Natural killer cell (primary cell): Measurements from ENCODE around the gene EPS15. TPM values are rescaled to one million over a fixed set of nuclear protein-coding genes. Genes with fewer than 3 reads are reported as not detected.

Experiments
- ATAC-seq, 3 donors: fragments of 150-1000 bp in 2 of 3; fragments of 200-7000 bp in 1 of 3; cut with Tn5 transposase; 1 replicate in 1 of 3; 2 replicates in 2 of 3; pipeline ENCODE4 v1.10.0; 2021; ENCODE audit warnings: mild to moderate bottlenecking in 2 of 3, moderate library complexity in 2 of 3
- DNase-seq, 2 donors: peaks; one replicate each; pipeline versions ENCODE4 v3.0.0 to v3.0.0-alpha.2; 2013 to 2021; ENCODE audit warnings: mixed read lengths in 1 of 2
- H3K27ac ChIP-seq: one replicate; pipeline ENCODE4 v1.5.1; 2013; ENCODE audit warnings: mild to moderate bottlenecking, low read length
- H3K27me3 ChIP-seq: one replicate; pipeline ENCODE4 v1.6.1; 2013; ENCODE audit warnings: low read length; ENCODE audit not compliant: control insufficient read depth, insufficient read depth
- H3K36me3 ChIP-seq: one replicate; pipeline ENCODE4 v1.6.1; 2013; ENCODE audit warnings: low read length; ENCODE audit not compliant: control insufficient read depth, insufficient read depth
- H3K4me1 ChIP-seq: one replicate; pipeline ENCODE4 v1.6.1; 2013; ENCODE audit warnings: low read length; ENCODE audit not compliant: control insufficient read depth, insufficient read depth
- H3K4me3 ChIP-seq: one replicate; pipeline ENCODE4 v1.5.1; 2013; ENCODE audit warnings: low read length
- H3K9me3 ChIP-seq: one replicate; pipeline ENCODE4 v1.6.1; 2013; ENCODE audit warnings: low read length; ENCODE audit not compliant: control insufficient read depth, insufficient read depth
- H3K27ac Mint-ChIP-seq, 2 donors: one replicate each; pipeline ENCODE4 v1.8.0; 2022; ENCODE audit warnings: mild to moderate bottlenecking in 2 of 2, mixed read lengths in 2 of 2, moderate library complexity in 1 of 2
- H3K27me3 Mint-ChIP-seq, 2 donors: one replicate each; pipeline ENCODE4 v1.8.0; 2022; ENCODE audit warnings: low read depth in 2 of 2, mixed read lengths in 2 of 2
- H3K36me3 Mint-ChIP-seq: one replicate; pipeline ENCODE4 v1.8.0; 2022; ENCODE audit warnings: mixed read lengths
- H3K4me1 Mint-ChIP-seq, 2 donors: one replicate each; pipeline ENCODE4 v1.8.0; 2022; ENCODE audit warnings: mixed read lengths in 2 of 2
- H3K4me3 Mint-ChIP-seq: one replicate; pipeline ENCODE4 v1.8.0; 2022; ENCODE audit warnings: mild to moderate bottlenecking, moderate library complexity, mixed read lengths
- H3K9me3 Mint-ChIP-seq, 2 donors: one replicate each; pipeline ENCODE4 v1.8.0; 2022; ENCODE audit warnings: mixed read lengths in 2 of 2
- WGBS: methylation state at CpG from one replicate; pipeline ENCODE4 v1.1.7; 2013; ENCODE audit warnings: missing lambda C conversion rate; ENCODE audit not compliant: insufficient coverage; 5-methylcytosine and 5-hydroxymethylcytosine counted together
- intact Hi-C: fragments of 100-400 bp; cut with micrococcal nuclease; formaldehyde crosslinking; loops from one replicate; pipeline ENCODE4 v1.14.2; 2022
- total RNA-seq, 4 donors: library from RNA; stranded (reverse); fragments of 120-200 nt in 1 of 4; gene quantifications; one replicate each; pipeline versions ENCODE4 v1.2.3 to v1.2.4, GENCODE V29; 2013 to 2022
- TF ChIP-seq, protein P1 (sequence below): fragments of 200-600 bp; IDR thresholded peaks from one replicate; pipeline ENCODE4 v1.8.0; 2022; ENCODE audit warnings: antibody characterized with exemption

The EPS15 gene
- total RNA-seq, 3 donors from 2014 or later (not counting 1 experiment from before 2014, with no cell fraction given): 92.7 to 127 (median 93.5) TPM

DNA sequence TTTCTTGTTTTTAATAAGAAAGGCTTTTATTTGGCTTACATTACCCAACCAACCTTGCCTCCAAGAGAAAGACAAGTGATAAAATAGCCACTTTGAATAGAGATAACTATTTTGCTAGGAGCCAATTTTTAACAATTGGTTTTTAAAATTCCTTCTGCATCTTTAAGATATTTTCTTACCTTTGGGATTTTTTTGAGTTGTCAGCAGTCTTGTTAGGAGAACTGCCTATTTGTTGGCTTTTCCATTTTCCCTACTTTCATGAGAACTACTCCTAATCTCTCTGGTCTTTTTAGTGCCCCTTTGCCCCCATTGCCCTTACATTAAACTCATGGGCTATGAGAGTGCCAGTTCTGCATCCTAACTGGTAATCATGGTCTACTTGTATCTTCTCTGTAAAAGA is 38.1 kb upstream of the EPS15 start:
- Histone ChIP-seq H3K4me3 (no peak overlapping the region), H3K27ac (no peak overlapping the region), H3K36me3 (no peaks in the 10 kb centered on the region), H3K27me3 (no peaks in the 10 kb centered on the region), H3K4me1 (no peaks in the 10 kb centered on the region), H3K9me3 (no peaks in the 10 kb centered on the region)
- no peak overlapping the region for H3K27ac Mint-ChIP-seq
- no peaks in the 10 kb centered on the region for H3K4me1 Mint-ChIP-seq
- H3K4me3 Mint-ChIP-seq: no peak overlapping the region
- DNase-seq (no peak), ATAC-seq (no peak)
- H3K36me3 Mint-ChIP-seq: no peaks in the 10 kb centered on the region
- TF ChIP-seq, protein P1, sequence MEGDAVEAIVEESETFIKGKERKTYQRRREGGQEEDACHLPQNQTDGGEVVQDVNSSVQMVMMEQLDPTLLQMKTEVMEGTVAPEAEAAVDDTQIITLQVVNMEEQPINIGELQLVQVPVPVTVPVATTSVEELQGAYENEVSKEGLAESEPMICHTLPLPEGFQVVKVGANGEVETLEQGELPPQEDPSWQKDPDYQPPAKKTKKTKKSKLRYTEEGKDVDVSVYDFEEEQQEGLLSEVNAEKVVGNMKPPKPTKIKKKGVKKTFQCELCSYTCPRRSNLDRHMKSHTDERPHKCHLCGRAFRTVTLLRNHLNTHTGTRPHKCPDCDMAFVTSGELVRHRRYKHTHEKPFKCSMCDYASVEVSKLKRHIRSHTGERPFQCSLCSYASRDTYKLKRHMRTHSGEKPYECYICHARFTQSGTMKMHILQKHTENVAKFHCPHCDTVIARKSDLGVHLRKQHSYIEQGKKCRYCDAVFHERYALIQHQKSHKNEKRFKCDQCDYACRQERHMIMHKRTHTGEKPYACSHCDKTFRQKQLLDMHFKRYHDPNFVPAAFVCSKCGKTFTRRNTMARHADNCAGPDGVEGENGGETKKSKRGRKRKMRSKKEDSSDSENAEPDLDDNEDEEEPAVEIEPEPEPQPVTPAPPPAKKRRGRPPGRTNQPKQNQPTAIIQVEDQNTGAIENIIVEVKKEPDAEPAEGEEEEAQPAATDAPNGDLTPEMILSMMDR: no peak
- no peaks in the 10 kb centered on the region for H3K9me3 Mint-ChIP-seq
- intact Hi-C loops: no loop called here
- peaks cover 0 to 7% of the 10 kb centered on the region in 2 donors for H3K27me3 Mint-ChIP-seq

GRCh38 chr1:51555866-51556619 is 37.0 kb upstream of the EPS15 start:
- H3K4me1 ChIP-seq: no peaks in the 10 kb centered on the region
- TF ChIP-seq, protein P1: no peak
- no peak for DNase-seq
- Mint-ChIP-seq H3K9me3 (no peaks in the 10 kb centered on the region), H3K27me3 (peaks cover 0 to 7% of the 10 kb centered on the region in 2 donors), H3K4me1 (no peaks in the 10 kb centered on the region), H3K4me3 (no peak overlapping the region), H3K36me3 (no peaks in the 10 kb centered on the region), H3K27ac (no peak overlapping the region)
- ATAC-seq: no peak
- WGBS: 96% methylated on average over 1 of the region's 4 CpGs
- intact Hi-C loops: no loop called here
- H3K4me3 ChIP-seq: no peak overlapping the region
- H3K27me3 ChIP-seq: no peaks in the 10 kb centered on the region
- no peak overlapping the region for H3K27ac ChIP-seq
- no peaks in the 10 kb centered on the region for H3K9me3 ChIP-seq
- no peaks in the 10 kb centered on the region for H3K36me3 ChIP-seq

- Mint-ChIP-seq H3K27me3 (peaks cover 0 to 7% of the 10 kb centered on the region in 2 donors), H3K36me3 (no peaks in the 10 kb centered on the region), H3K9me3 (no peaks in the 10 kb centered on the region), H3K4me1 (peaks cover 4 to 5% of the 10 kb centered on the region in 2 donors), H3K4me3 (no peak overlapping the region), H3K27ac (no peak overlapping the region)
- intact Hi-C loops: no loop called here
- Histone ChIP-seq H3K27ac (no peak overlapping the region), H3K27me3 (no peaks in the 10 kb centered on the region), H3K36me3 (no peaks in the 10 kb centered on the region), H3K9me3 (no peaks in the 10 kb centered on the region), H3K4me3 (no peak overlapping the region), H3K4me1 (peaks cover 2% of the 10 kb centered on the region)
- DNase-seq (no peak), ATAC-seq (no peak)
- WGBS: 76% methylated on average over 3 of the region's 3 CpGs
- TF ChIP-seq, protein P1: no peak
These were observed 34.8 kb upstream of the EPS15 start for GRCh38 chr1:51553911-51554310.
